ENCODE data around the gene EXOC2.

Gene EXOC2, protein sequence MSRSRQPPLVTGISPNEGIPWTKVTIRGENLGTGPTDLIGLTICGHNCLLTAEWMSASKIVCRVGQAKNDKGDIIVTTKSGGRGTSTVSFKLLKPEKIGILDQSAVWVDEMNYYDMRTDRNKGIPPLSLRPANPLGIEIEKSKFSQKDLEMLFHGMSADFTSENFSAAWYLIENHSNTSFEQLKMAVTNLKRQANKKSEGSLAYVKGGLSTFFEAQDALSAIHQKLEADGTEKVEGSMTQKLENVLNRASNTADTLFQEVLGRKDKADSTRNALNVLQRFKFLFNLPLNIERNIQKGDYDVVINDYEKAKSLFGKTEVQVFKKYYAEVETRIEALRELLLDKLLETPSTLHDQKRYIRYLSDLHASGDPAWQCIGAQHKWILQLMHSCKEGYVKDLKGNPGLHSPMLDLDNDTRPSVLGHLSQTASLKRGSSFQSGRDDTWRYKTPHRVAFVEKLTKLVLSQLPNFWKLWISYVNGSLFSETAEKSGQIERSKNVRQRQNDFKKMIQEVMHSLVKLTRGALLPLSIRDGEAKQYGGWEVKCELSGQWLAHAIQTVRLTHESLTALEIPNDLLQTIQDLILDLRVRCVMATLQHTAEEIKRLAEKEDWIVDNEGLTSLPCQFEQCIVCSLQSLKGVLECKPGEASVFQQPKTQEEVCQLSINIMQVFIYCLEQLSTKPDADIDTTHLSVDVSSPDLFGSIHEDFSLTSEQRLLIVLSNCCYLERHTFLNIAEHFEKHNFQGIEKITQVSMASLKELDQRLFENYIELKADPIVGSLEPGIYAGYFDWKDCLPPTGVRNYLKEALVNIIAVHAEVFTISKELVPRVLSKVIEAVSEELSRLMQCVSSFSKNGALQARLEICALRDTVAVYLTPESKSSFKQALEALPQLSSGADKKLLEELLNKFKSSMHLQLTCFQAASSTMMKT

DNA sequence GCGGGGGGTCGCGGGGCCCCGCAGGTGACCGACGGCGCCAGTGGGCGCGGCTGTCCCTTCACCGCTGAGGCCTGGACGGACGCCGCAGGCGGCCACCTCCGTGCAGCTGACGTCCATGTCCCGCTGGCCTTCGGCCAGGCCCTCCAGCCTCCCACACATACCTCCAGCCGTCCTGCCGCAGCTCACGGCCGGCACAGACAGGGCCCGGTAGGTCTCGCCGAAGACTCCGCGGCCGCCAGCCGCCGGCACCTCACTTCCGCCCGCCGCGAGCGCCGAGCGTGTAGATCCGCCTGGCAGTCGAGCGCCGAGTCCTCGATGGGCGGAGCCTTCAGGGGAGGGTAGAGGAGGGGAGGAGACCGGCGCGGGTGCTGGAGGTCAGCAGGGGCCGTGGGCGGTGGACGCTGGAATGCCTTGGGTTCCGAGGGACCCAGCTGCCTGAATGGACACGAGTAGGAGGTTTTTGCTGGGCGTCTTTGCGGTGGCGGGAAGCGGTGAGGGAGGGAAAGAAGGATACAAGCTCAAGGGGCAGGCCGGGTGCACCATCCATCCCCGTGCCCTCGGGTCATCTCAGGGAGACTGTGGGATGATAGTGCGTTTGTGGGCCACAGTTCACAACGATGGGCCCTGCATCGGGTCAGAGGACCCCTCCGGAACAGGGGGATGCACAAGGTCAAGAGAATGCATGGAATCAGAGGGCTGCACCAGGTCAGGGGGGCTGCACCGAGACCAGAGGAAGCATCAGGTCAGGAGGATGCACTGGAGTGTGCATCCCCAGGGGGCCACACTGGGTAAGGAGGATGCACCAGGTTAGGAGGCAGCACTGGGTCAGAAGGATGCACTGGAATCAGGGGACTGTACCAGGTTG is at the start of gene EXOC2:
TSS of gene EXOC2 (minus strand) at position 282 of the 865 bp plus-strand sequence. CDS start 55,321 bp downstream, outside the sequence.
- DNase-seq (ENCODE audit: low spot score) = peak; percentile 92

DNA sequence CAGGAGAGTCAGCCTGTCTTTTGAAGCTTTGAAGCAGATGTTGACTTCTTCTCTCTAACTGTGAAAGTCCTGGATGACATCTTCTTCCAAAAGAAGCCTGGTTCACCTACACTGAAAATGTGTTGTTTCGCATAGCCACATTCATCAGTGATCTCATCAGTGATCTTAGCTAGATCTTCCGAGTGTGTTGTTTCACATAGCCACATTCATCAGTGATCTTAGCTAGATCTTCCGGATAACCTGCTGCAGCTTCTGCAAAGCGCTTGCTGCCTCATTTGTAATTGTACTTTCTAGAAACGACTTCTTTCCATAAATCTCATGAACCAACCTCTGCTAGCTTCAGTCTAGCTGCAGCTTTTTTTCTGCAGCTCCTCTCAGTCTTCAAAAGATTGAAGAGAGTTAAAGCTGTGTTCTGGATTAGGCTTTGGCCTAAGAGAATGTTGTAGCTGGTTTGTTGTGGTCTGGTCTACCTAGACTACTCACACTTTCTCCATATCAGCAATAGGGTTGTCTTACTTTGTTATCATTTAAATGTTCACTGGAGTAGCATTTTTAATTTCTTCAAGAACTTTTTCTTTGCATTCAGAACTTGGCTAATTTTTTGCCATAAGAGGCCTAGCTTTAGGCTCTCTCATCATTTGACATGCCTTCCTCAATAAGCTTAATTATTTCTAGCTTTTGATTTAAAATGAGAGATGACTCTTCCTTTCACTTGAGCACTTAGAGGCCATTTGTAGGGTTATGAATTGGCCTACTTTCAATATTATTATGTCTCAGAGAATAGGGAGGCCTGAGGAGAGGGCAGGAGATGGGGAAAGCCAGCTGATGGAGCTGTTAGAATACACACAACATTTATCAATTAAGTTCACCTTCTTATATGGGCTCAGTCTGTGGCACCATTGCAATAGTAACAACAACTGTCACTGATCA is 48.7 kb upstream of the EXOC2 start:
- no peak for DNase-seq (ENCODE audit: low spot score)

DNA sequence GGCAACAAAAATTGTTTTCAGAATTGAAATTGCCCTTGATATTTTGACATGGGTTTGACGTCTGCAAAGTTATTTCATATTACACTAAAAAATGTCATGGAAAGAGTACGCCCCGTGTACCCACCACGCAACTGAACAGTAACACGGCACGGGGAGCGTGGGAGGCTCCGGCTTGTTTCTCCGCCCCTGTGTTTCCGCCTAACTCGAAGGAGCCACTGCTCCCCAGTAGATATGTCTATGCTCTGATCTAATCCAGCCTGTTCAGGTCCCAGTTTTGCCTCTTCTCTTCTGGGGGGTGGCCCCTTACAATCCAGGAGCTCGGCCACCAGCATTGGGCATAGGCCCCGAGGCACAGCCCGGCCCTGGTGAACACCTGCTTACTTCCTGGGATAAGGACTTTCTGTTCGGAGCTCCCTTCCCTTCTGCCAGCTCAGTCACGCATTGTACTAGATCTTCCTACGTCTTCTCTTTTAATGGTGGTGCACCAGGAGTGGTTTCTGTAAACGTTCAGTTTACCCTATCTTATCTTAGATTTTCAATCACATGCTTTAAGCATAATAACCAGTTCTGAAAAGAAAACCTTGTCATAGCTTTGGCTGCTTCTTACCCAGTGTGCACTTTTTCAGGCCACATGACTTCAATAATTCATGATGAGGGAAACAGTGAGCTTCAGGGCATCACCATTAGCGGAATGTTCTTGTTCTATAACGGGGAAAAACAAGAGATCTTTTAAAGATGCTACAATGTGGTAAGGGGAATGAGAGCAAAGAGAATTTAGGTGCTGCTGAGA is 43.9 kb upstream of the EXOC2 start:
- DNase-seq (ENCODE audit: low spot score) = no peak

DNA sequence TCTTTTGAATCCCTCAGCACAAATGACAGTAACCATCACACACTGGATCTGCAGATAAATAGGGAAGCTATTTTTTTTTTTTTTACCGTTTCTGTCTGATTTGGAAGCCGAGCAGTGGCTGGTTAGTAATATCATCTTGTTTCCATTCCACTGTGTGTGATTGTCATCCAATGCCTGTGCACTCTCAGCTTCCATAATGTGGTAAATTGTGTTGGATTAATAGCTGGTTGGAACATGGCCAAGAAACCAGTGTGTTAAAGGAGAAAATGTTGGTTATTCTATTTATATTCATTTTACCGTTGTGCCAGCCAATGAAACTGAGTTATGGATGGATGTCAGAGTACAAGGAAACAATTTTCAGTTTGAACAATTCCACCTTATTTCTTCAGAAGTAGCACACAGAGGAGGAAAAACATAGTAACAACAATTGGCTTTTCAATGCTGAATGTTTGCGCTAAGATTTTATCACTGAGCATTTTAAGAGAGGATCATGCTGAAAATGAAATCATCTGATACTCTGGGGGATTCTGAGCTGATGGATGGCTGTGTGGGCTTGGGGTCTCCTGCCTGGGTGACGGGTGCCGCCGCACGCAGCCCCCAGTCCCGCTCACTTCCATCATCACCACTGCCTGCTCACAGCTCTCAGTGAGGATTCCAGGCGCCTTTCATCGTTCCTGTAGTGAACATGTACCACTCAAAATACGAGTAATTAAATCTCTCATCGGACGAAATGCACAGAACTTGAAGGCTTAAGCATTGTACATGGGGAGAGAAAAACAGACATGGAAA is 40.7 kb upstream of the EXOC2 start:
- no peak for DNase-seq (ENCODE audit: low spot score)

DNA sequence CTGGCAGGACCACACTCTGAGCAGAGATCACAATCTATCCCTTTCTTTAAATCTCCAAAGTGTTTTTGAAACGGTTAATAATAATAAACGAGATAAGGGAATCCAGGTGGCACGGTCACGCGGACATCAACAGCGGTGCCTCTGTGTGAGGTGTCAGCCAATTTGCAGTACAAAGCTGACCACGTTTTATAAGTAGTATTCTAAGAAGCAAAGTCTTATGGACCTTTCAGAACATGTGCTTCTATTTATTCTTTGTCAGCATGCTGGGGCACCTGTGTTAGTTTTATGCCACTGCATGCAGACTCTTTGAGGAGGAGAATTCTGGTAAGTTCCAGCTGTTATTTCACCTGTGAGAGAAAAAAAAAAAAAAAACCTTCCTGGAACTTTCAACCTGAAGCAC is 39.0 kb upstream of the EXOC2 start:
- no peak for DNase-seq (ENCODE audit: low spot score)

DNA sequence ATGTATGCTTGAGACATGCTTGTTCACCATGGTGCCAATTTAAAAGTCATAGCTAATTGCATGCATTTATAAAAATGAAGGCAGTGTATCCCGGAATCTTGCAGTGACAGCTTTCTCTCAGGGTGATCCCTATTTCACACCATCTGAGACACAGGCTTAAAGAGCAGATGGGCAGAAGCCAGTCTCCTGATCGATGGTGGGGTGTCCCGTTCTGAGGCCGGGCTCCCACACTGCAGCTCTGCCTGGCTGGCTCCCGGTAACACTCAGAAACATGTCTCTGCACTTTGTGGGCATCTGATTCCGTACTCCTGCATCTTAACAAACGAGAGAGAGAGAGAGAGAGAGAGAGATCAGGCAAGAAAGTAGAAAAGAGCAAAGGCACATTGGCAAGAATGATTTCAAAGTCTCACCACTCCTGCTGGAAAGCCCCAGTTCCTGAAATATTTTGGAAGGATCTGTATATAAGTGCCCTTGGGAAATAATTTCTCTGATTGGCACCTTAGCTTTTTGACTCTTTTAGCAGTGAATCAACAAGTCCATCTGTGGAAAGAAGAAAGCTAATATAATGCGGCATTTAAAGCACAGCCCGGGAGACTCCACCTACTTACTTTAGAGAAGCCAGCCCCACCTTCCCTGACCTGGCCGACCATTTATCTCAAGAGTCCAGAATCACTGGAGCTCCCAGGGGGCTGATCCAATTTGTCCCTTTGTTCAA is 36.8 kb upstream of the EXOC2 start:
- no peak for DNase-seq (ENCODE audit: low spot score)

DNA sequence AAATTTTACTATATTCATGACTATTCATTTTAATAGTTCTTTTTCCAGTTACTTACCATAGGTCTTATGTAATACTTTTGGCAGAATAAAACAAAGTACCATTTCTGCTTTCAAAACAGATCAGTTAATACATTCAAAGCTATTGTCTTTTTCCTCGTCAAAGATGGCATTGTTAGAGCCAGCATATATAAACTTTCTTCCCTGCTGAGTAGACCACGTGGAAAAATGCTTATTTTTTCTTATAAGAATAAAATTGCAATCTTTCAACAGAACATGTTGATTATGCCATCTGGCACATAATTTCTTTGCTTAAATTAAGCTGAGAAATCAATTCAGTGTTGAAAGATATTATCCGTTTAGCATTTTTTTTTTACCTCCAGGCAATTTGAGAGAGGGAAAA is 34.9 kb upstream of the EXOC2 start:
- DNase-seq (ENCODE audit: low spot score) = no peak

DNA sequence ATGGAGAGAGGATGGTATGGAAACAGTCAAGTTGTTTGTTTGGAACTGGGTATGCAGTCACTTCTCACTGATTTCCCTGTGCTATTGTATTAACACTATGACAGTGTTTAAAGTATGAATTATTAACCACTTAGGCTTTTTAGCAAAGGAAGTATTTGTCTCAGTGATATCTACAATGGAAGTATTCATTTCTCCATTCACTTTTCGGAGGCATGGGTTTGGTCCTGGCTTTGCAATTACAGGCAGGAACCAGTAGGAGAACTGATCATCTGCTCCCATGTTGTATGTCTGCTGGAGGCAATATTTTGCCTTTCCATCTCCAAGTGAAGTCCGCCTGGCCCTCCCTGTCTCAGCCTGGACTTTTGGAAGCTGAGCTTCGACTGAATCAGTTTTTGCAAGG is 30.6 kb upstream of the EXOC2 start:
- no peak for DNase-seq (ENCODE audit: low spot score)

DNA sequence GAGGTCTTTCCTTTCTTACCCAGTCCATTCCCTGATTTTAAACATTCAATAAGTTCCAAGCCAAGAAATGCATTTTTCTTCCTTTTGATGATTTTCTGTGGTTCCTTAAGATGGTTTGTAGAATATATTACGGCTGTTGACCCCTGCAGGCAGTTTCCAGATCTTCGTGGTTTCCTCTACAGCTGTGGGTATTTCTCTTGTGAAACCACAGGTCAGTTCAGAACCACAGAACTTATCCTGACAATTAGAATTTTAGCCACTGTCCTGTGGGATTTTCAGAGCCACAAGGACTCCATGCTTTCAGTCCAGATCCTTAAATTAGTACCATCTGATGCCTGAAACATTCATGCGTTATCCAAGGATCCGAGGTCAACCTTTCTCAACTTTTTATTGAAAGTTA is 29.7 kb upstream of the EXOC2 start:
- DNase-seq (ENCODE audit: low spot score) = no peak

DNA sequence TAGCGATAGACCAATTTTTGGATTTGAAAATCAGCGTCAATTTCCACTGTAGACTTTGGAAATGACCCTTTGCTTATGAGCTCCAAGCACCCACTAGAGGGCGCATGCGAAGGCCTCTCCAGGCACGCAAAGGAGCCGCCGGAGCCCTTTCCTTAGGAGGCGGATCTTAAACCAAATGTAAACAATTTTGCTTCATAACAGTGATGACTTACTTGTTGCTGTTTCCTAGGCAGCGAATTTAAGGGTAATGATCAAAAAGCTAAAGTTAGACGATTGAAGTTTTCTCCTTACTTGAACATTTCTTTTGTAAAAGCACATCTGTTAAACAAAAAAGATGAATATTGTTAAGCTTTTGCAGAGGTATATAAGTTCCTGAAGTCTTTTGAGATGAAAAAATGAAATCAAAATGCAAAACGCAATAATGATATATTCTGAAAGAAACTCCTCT is 29.2 kb upstream of the EXOC2 start:
- DNase-seq (ENCODE audit: low spot score) = peak; percentile 72

DNA sequence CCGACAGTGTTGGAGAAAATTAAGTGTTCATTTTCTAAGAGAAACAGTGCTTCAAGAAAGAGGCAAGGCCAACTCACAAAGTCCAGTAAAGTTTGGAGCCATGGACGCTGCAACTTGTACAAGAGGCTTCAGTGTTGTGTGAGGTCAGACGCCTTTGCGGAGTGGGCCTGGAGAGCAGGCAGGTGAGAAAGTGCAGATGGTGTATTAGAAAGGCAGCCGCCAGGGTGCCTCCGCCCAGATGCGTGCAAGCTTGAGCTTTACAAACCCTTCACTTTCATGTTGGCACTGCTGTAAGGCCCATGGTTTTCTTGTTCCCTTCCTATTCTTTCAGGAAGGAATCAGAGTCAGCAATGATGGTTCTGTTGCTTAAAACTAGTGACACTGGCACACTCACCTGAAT is 25.4 kb upstream of the EXOC2 start:
- DNase-seq (ENCODE audit: low spot score) = no peak

DNA sequence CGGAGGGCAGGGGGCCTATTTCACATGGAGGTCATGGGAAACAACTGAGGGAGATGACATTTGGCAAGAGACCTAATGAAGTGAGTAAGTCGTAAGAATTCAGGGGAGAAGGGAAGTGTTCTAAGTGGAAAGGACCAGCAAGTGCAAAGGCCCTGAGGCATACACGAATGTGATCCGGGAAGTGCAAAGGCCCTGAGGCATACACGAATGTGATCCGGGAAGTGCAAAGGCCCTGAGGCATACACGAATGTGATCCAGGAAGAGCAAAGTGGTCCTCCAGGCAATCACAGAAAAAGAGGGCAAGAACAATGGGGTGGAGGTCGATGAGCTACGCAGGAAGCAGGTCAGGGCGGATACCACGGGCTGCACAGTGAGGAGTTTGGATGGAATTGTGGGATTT is 24.2 kb upstream of the EXOC2 start:
- DNase-seq (ENCODE audit: low spot score) = no peak

DNA sequence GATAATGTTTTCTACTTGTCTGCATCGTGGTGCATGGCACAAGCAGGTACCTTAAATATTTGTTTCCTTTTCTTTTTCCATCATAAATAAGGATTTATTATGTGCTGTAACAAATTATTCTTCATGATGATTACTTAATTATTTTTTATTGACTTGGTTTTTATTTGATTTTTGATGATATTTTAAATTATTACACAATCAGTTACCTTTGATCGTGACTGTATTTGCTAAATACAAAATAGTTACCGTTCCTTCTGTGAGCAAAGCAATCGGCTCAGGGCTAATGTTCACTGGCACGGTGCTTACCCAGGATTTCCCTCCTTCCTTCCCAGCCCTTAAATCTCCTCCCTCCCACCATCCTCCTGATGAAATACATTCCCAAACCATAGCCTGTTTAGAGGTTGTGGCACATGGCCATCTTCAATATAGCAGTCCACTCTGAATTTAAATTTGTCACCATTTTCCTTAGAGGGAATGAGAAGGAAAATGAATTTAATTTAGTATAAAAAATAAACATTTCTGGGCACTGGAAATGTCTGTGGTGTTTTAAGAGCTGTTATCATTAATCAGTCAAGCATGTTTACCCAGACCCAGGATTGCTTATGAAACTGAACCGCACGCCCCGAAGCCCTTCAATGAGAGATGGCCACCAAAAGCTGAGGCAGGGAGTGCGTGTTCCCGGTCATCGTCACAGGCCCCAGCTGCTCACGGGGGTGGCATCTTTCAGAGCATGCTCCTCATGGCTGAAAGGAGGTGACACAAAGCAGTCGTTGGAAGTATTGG is 23.0 kb upstream of the EXOC2 start:
- DNase-seq (ENCODE audit: low spot score) = no peak

DNA sequence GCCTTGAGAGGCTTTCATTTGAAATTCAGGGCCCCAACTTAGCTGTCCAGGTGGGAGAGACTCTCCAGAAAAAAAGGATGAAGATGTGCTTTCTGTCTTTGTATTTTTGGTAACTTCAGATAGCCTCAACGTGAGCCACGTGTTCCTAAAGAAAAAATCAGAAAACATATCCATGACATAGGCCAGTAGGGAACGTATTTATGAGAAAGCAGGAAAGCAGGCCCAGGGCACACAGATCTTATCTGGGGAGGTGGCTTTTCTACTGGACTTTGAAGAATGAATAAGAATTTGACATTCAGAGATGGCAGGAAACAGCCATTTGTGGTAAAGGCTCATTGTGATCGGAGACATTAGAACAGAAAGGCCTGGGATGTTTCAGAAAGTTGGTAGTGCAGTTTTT is 21.2 kb upstream of the EXOC2 start:
- no peak for DNase-seq (ENCODE audit: low spot score)

DNA sequence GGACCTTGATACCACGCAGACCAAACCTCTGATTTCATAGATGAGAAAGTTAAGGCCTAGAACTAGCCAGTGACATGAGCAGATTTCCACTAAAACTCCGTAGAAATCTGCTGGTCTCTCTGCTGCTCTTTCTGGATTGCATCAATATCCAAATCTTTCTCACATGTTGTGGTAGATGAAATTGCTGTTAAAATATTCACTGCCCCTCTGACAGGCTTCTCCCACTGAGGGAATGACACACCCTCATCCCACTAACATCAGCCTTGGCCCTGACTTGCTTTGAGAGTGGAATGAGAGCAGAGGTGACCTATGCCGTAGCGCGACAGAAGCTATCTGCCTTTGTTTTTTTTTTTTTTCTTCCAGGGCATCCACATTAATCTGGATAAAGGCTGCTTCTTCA is 20.4 kb upstream of the EXOC2 start:
- DNase-seq (ENCODE audit: low spot score) = no peak

DNA sequence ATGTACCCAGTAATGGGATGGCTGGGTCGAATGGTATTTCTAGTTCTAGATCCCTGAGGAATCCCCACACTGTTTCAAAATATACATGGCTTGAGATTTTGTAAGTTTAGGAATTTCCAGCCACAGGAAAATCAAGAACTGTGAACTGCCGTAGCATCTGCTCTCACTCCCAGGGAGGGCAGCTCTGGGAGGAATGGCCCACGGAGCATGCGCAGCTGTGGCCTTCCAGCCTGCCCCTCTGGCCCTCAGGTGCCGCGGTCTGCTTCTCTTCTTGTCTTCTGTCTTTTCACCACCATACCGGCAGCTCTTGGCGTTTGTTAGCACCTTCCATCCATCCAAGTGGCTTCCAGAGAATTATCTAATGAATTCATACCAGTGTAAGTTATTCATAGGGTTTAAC is 19.9 kb upstream of the EXOC2 start:
- DNase-seq (ENCODE audit: low spot score) = no peak

DNA sequence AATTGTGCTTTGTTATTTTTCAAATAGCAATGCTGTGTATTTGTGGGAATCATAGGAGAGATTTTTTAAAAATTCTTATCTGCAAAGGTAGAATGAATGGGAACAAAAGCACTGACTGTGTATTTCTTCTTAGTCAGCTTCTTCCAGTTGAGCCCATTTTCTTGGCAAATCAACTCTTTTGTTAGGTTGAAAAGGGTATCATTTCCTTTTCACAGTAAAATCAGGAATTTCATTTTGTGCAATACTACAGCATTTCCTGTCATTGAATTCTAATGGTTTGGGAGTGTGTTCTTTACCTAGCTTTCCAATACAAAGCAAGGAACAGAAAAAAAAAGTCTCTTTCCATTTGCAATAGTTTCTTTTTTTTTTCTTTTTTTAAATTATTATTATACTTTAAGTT is 19.0 kb upstream of the EXOC2 start:
- DNase-seq (ENCODE audit: low spot score) = no peak
